Spleen (tissue), 7 donors: ENCODE measurements around the gene FARP1.

Experiments used
- POLR2A ChIP-seq, 3 donors: fragments of 450-650 bp; IDR thresholded peaks; one replicate each; pipeline ENCODE4 v1.5.1; 2017; ENCODE audit warnings: antibody characterized with exemption in 3 of 3, mild to moderate bottlenecking in 1 of 3
- TF ChIP-seq, protein P1 (sequence below), 11 experiments: fragments of 200-600 bp in 7 of 11; fragments of 450-650 bp in 4 of 11; sonication (generic) in 4 of 11; IDR thresholded peaks in 8 of 11; conservative IDR thresholded peaks in 3 of 11; 1 replicate in 7 of 11; 2 replicates in 4 of 11; pipeline versions ENCODE4 v1.4.0 to v1.8.0; 2016 to 2021; ENCODE audit warnings: antibody characterized with exemption in 11 of 11, inconsistent platforms in 4 of 11, mild to moderate bottlenecking in 1 of 11
- donor health status: DM: no; HTN: no; CAD: no; lungs with moderate emphysema.
- donor health status: DM: no; HTN: no; CAD: no.
- donor health status: DM: no; HTN: no; CAD: no.

DNA sequence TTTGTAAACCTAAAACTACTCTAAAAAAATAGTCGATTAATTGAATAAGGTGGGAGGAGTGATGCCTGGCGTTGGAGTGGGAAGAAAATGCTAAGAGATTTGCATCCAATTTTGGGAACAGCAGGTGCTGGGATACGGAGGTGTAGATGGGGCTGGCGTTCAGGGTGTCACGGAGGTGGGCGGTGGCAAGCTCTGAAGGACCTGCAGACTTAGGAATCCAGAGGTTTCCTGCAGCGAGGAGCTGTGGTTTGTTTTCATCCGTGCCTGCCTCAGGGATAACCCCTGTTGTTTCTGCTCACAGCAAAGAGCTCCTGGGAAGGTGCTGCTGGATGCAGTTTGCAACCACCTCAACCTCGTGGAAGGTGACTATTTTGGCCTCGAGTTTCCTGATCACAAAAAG is 200.6 kb downstream of the FARP1 start:
- TF ChIP-seq POLR2A (IDR thresholded peaks at IDR 0.05): no peak
- TF ChIP-seq, protein P1, sequence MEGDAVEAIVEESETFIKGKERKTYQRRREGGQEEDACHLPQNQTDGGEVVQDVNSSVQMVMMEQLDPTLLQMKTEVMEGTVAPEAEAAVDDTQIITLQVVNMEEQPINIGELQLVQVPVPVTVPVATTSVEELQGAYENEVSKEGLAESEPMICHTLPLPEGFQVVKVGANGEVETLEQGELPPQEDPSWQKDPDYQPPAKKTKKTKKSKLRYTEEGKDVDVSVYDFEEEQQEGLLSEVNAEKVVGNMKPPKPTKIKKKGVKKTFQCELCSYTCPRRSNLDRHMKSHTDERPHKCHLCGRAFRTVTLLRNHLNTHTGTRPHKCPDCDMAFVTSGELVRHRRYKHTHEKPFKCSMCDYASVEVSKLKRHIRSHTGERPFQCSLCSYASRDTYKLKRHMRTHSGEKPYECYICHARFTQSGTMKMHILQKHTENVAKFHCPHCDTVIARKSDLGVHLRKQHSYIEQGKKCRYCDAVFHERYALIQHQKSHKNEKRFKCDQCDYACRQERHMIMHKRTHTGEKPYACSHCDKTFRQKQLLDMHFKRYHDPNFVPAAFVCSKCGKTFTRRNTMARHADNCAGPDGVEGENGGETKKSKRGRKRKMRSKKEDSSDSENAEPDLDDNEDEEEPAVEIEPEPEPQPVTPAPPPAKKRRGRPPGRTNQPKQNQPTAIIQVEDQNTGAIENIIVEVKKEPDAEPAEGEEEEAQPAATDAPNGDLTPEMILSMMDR (IDR thresholded peaks at IDR 0.05 in 8 of 11, conservative IDR thresholded peaks at IDR 0.05 in 3 of 11): no peak
